ENCODE data around the gene LBP.

GRCh38 chr20:38402089-38402488, 55.8 kb downstream of the LBP start:
- TF ChIP-seq TCF12 (IDR thresholded peaks at IDR 0.05; ENCODE audit: low read depth, low read length) (no peak), PML (IDR thresholded peaks at IDR 0.05; ENCODE audit: low read length) (no peak), RELA (IDR thresholded peaks at IDR 0.05; ENCODE audit: borderline replicate concordance, partially characterized antibody) (no peak)
- TF ChIP-seq, protein P1, sequence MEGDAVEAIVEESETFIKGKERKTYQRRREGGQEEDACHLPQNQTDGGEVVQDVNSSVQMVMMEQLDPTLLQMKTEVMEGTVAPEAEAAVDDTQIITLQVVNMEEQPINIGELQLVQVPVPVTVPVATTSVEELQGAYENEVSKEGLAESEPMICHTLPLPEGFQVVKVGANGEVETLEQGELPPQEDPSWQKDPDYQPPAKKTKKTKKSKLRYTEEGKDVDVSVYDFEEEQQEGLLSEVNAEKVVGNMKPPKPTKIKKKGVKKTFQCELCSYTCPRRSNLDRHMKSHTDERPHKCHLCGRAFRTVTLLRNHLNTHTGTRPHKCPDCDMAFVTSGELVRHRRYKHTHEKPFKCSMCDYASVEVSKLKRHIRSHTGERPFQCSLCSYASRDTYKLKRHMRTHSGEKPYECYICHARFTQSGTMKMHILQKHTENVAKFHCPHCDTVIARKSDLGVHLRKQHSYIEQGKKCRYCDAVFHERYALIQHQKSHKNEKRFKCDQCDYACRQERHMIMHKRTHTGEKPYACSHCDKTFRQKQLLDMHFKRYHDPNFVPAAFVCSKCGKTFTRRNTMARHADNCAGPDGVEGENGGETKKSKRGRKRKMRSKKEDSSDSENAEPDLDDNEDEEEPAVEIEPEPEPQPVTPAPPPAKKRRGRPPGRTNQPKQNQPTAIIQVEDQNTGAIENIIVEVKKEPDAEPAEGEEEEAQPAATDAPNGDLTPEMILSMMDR (IDR thresholded peaks at IDR 0.05 in 2 of 3, conservative IDR thresholded peaks at IDR 0.05 in 1 of 3; ENCODE audit: control insufficient read depth in 2 of 3, extremely low read depth in 1 of 3, insufficient read depth in 1 of 3, low read depth in 3 of 3, low read length in 3 of 3), result no peak

All from GM12878 (cell line).